HL-60 (cell line): ENCODE results near the gene NPY2R.

ENCODE experiments used
- DNase-seq, 2 experiments: peaks; one replicate each; pipeline ENCODE4 v3.0.0-alpha.2; 2010 to 2020; ENCODE audit warnings: low read depth in 1 of 2, low spot score in 1 of 2
- H3K27ac ChIP-seq: fragments of 250-450 bp; sonication (Bioruptor Pico); replicated peaks from 2 replicates; pipeline ENCODE4 v1.5.1; 2020; ENCODE audit warnings: mild to moderate bottlenecking, moderate library complexity
- H3K27me3 ChIP-seq: fragments of 250-450 bp; sonication (Bioruptor Pico); 2 replicates; pipeline ENCODE4 v1.5.1; 2021; ENCODE audit warnings: mild to moderate bottlenecking, moderate library complexity; ENCODE audit not compliant: insufficient read depth, poor library complexity, severe bottlenecking
- H3K4me3 ChIP-seq: replicated peaks from 2 replicates; pipeline ENCODE4 v1.5.1; 2011; ENCODE audit warnings: mild to moderate bottlenecking, control low read depth, low read length; ENCODE audit not compliant: insufficient read depth
- CTCF ChIP-seq: IDR thresholded peaks from one replicate; pipeline ENCODE4 v1.5.1; 2011; ENCODE audit warnings: low read length, control low read depth, inconsistent platforms; ENCODE audit not compliant: insufficient read depth
- GABPA ChIP-seq: IDR thresholded peaks from 2 replicates; pipeline ENCODE4 v1.6.1; 2012; ENCODE audit warnings: low read depth
- POLR2AphosphoS5 ChIP-seq: IDR thresholded peaks from 2 replicates; pipeline ENCODE4 v1.6.1; 2012; ENCODE audit warnings: low read depth
- REST ChIP-seq: IDR thresholded peaks from 2 replicates; pipeline ENCODE4 v1.6.1; 2012; ENCODE audit warnings: low read depth; ENCODE audit not compliant: insufficient replicate concordance
- SPI1 ChIP-seq: IDR thresholded peaks from 2 replicates; pipeline ENCODE4 v1.6.1; 2012; ENCODE audit warnings: low read depth, mild to moderate bottlenecking, borderline replicate concordance

Gene NPY2R

GRCh38 chr4:155170569-155170968, 37.9 kb upstream of the NPY2R start:
- no peak for DNase-seq
- Histone ChIP-seq H3K27me3 (no peaks in the 10 kb centered on the region), H3K27ac (no peak overlapping the region), H3K4me3 (no peak overlapping the region)
- TF ChIP-seq CTCF, result no peak
- TF ChIP-seq POLR2AphosphoS5, result no peak
- no peak for TF ChIP-seq GABPA
- TF ChIP-seq SPI1, result no peak
- no peak for TF ChIP-seq REST

GRCh38 chr4:155173371-155173770, 35.1 kb upstream of the NPY2R start:
- no peak for TF ChIP-seq GABPA
- no peak for TF ChIP-seq REST
- TF ChIP-seq CTCF, result no peak
- no peak for TF ChIP-seq SPI1
- no peak for TF ChIP-seq POLR2AphosphoS5
- no peaks in the 10 kb centered on the region for H3K27me3 ChIP-seq
- H3K4me3 ChIP-seq, result no peak overlapping the region
- no peak overlapping the region for H3K27ac ChIP-seq
- no peak for DNase-seq

- Histone ChIP-seq H3K27ac (no peak overlapping the region), H3K27me3 (no peaks in the 10 kb centered on the region), H3K4me3 (no peak overlapping the region)
- TF ChIP-seq REST, result no peak
- no peak for TF ChIP-seq POLR2AphosphoS5
- no peak for TF ChIP-seq CTCF
- no peak for TF ChIP-seq SPI1
- no peak for TF ChIP-seq GABPA
- no peak for DNase-seq
Measured at GRCh38 chr4:155174668-155175067, 33.8 kb upstream of the NPY2R start.
